ENCODE results near the gene SEPTIN8.

DNA sequence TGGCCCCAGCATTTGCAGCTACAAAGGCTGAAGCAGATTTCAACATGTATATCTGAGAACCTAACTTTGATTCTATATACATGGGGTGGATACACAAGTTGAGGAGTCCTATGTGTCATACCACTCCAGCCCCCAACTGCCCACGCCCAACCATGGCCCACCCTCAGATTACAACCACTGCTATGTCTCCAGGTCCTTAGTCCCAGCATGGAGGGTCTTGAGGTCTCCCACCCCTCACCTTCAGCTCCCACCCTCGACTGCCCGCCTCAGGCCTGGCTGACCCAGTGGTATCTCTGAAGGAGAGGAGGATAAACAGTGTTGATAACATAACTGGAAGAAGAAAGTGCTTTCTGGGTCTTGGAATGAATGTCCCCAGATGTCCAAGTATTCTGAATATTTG lies 44.3 kb upstream of the SEPTIN8 start:
- TF ChIP-seq, protein P1, sequence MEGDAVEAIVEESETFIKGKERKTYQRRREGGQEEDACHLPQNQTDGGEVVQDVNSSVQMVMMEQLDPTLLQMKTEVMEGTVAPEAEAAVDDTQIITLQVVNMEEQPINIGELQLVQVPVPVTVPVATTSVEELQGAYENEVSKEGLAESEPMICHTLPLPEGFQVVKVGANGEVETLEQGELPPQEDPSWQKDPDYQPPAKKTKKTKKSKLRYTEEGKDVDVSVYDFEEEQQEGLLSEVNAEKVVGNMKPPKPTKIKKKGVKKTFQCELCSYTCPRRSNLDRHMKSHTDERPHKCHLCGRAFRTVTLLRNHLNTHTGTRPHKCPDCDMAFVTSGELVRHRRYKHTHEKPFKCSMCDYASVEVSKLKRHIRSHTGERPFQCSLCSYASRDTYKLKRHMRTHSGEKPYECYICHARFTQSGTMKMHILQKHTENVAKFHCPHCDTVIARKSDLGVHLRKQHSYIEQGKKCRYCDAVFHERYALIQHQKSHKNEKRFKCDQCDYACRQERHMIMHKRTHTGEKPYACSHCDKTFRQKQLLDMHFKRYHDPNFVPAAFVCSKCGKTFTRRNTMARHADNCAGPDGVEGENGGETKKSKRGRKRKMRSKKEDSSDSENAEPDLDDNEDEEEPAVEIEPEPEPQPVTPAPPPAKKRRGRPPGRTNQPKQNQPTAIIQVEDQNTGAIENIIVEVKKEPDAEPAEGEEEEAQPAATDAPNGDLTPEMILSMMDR (IDR thresholded peaks at IDR 0.05): no peak
- TF ChIP-seq POLR2A (IDR thresholded peaks at IDR 0.05): no peak
